HepG2 (cell line): Measurements from ENCODE around the gene NADK2. TPM values are rescaled to one million over a fixed set of nuclear protein-coding genes. Genes with fewer than 3 reads are reported as not detected.

ENCODE experiments used
- ELF1 ChIP-seq: sonication (generic); formaldehyde crosslinking; IDR thresholded peaks from 2 replicates; pipeline ENCODE4 v1.4.0; 2020; ENCODE audit warnings: missing genetic modification reagents
- ETV5 ChIP-seq: IDR thresholded peaks from 2 replicates; pipeline ENCODE4 v1.6.1; 2018; ENCODE audit warnings: missing biosample characterization, missing genetic modification reagents, inconsistent platforms, borderline replicate concordance
- FOSL1 ChIP-seq: sonication (generic); formaldehyde crosslinking; IDR thresholded peaks from 2 replicates; pipeline ENCODE4 v1.9.0; 2021; ENCODE audit warnings: missing genetic modification reagents, borderline replicate concordance
- GATAD2A ChIP-seq: IDR thresholded peaks from 2 replicates; pipeline ENCODE4 v1.6.1; 2016
- MEIS1 ChIP-seq: sonication (generic); formaldehyde crosslinking; IDR thresholded peaks from 2 replicates; pipeline ENCODE4 v1.9.0; 2021; ENCODE audit warnings: mild to moderate bottlenecking, missing genetic modification reagents, moderate library complexity, borderline replicate concordance
- MTF2 ChIP-seq: sonication (generic); formaldehyde crosslinking; IDR thresholded peaks from 2 replicates; pipeline ENCODE4 v1.5.0; 2020; ENCODE audit warnings: missing genetic modification reagents, borderline replicate concordance
- PCBP1 ChIP-seq: fragments of 200-400 bp; formaldehyde crosslinking; IDR thresholded peaks from 2 replicates; pipeline ENCODE4 v1.6.1; 2017; ENCODE audit warnings: mild to moderate bottlenecking, low read depth, low read length, borderline replicate concordance
- RAD21 ChIP-seq: fragments of 450-650 bp; formaldehyde crosslinking; IDR thresholded peaks from 2 replicates; pipeline ENCODE4 v1.5.0; 2020; ENCODE audit warnings: mild to moderate bottlenecking
- RERE ChIP-seq: IDR thresholded peaks from 2 replicates; pipeline ENCODE4 v1.6.1; 2016; ENCODE audit warnings: low read depth, missing genetic modification reagents, missing compliant biosample characterization
- TP53 ChIP-seq: sonication (generic); formaldehyde crosslinking; conservative IDR thresholded peaks from 2 replicates; pipeline ENCODE4 v1.4.0; 2020; ENCODE audit warnings: missing genetic modification reagents
- ZFP41 ChIP-seq: sonication (generic); formaldehyde crosslinking; IDR thresholded peaks from 2 replicates; pipeline ENCODE4 v1.4.0; 2020; ENCODE audit warnings: mild to moderate bottlenecking, missing genetic modification reagents, borderline replicate concordance
- ZNF343 ChIP-seq: sonication (generic); formaldehyde crosslinking; IDR thresholded peaks from 2 replicates; pipeline ENCODE4 v1.4.0; 2020; ENCODE audit warnings: mild to moderate bottlenecking, missing genetic modification reagents
- ZNF549 ChIP-seq: sonication (generic); formaldehyde crosslinking; IDR thresholded peaks from 2 replicates; pipeline ENCODE4 v1.5.0; 2020; ENCODE audit warnings: missing genetic modification reagents
- ZNF550 ChIP-seq: sonication (generic); formaldehyde crosslinking; IDR thresholded peaks from 2 replicates; pipeline ENCODE4 v1.4.0; 2020; ENCODE audit warnings: mild to moderate bottlenecking, missing genetic modification reagents, borderline replicate concordance
- ZNF558 ChIP-seq: sonication (generic); formaldehyde crosslinking; IDR thresholded peaks from 2 replicates; pipeline ENCODE4 v1.9.0; 2022; ENCODE audit warnings: mild to moderate bottlenecking, missing genetic modification reagents, borderline replicate concordance
- ZNF607 ChIP-seq: sonication (generic); formaldehyde crosslinking; IDR thresholded peaks from 2 replicates; pipeline ENCODE4 v1.5.1; 2020; ENCODE audit warnings: missing genetic modification reagents, mild to moderate bottlenecking, borderline replicate concordance
- ZZZ3 ChIP-seq: sonication (generic); formaldehyde crosslinking; IDR thresholded peaks from 2 replicates; pipeline ENCODE4 v1.4.0; 2020; ENCODE audit warnings: missing genetic modification reagents, mild to moderate bottlenecking, borderline replicate concordance
- polyA plus RNA-seq, 8 experiments: library from polyadenylated mRNA; depleted of rRNA in 3 of 8; stranded (reverse) in 7 of 8; unstranded in 1 of 8; fragments of >200 nt; fragmentation: Illumina TruSeq in 4 of 8; extraction: Trizol in 4 of 8; gene quantifications; 2 replicates each; pipeline versions ENCODE4 v1.2.1 to v1.2.3, GENCODE V29; 2011 to 2016; ENCODE audit warnings: low read depth in 4 of 8, missing spikeins in 1 of 8, mixed read lengths in 1 of 8; ENCODE audit not compliant: insufficient read depth in 1 of 8
- total RNA-seq, 5 experiments: library from RNA; depleted of rRNA; stranded (reverse); fragments of >200 nt; fragmentation: Illumina TruSeq; extraction: Trizol; gene quantifications; 2 replicates each; pipeline ENCODE4 v1.2.3, GENCODE V29; 2016; ENCODE audit warnings: low read depth in 1 of 5
- TF ChIP-seq, protein P1 (sequence below): sonication (generic); formaldehyde crosslinking; IDR thresholded peaks from 2 replicates; pipeline ENCODE4 v1.4.0; 2020; ENCODE audit warnings: mild to moderate bottlenecking, missing genetic modification reagents

The NADK2 gene
- total and polyA plus RNA-seq, 2 of the 13 experiments (the other 11 are each of a cell fraction or from before 2014, with no cell fraction given): 13.9 to 71.4 TPM

DNA sequence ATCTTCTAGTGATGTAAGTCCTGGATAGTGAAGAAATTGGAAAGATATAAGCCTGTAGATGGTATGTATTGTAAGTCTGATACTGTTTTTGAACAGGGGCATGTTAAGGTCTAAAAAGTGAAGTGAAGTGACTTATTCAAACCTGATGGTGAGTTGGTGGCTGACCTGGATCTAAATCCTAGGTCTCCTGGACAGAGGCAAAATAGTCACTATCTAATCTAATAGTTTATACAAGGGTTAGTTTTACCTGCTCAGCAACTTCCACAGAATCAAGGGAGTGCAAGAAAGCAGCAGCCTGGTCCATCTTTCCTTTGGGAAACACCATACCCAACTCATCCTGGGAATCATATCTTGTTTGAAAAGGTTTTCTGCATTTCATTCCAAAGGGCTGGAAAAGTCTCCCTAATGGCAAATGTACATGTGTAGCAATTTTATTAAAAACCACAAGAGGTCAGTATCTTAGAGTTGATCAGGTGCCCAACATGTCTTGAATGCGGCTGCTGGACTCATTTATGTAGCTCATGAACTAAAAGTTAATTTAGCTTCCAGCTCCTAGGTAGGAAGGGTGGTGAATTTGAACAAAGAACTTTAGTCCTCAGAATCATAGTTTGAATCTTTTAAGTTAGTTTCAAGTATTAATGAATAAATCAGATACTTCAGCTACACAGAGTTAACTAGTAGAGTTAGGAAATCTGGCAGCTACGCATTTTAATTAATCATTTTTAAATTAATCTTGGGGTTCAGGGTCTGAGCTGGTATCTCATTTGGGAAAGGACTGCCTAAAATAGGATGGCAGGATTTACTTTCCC lies 63.8 kb downstream of the NADK2 start (continued):
- TF ChIP-seq, protein P1, sequence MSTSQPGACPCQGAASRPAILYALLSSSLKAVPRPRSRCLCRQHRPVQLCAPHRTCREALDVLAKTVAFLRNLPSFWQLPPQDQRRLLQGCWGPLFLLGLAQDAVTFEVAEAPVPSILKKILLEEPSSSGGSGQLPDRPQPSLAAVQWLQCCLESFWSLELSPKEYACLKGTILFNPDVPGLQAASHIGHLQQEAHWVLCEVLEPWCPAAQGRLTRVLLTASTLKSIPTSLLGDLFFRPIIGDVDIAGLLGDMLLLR: no peak
- TF ChIP-seq MTF2 (CRISPR knock-in tag): no peak
- TF ChIP-seq MEIS1 (CRISPR knock-in tag): no peak
- no peak for TF ChIP-seq ZNF550
- no peak for TF ChIP-seq RERE (CRISPR knock-in tag)
- TF ChIP-seq ZZZ3 (CRISPR knock-in tag): no peak
- TF ChIP-seq TP53 (CRISPR knock-in tag): no peak
- TF ChIP-seq ZNF549: no peak
- TF ChIP-seq ZNF607 (CRISPR knock-in tag): no peak
- TF ChIP-seq PCBP1: no peak
- no peak for TF ChIP-seq ZNF343 (CRISPR knock-in tag)
- no peak for TF ChIP-seq ZNF558 (CRISPR knock-in tag)
- no peak for TF ChIP-seq FOSL1 (CRISPR knock-in tag)
- 0 out of 2 replicates have a peak, but pooled peaks have one; percentile 29 for TF ChIP-seq GATAD2A
- no peak for TF ChIP-seq ELF1
- TF ChIP-seq ETV5 (CRISPR knock-in tag): no peak
- TF ChIP-seq RAD21: 0 out of 2 replicates have a peak, but pooled peaks have one; percentile 35
- no peak for TF ChIP-seq ZFP41 (CRISPR knock-in tag)
